Measurements from ENCODE around the gene SCAPER.

The SCAPER gene

GRCh38 chr15:76344893-76345582 lies 560.1 kb downstream of the SCAPER start:
- H3K27me3 ChIP-seq (ENCODE audit: insufficient read depth, poor library complexity, severe bottlenecking) = no peaks in the 10 kb centered on the region
- H3K9me3 ChIP-seq (ENCODE audit: severe bottlenecking) = no peaks in the 10 kb centered on the region
- ATAC-seq (ENCODE audit: low read depth) (no peak), DNase-seq (ENCODE audit: low spot score) (no peak)
- no peaks in the 10 kb centered on the region for H3K4me1 ChIP-seq (ENCODE audit: insufficient read depth, poor library complexity, severe bottlenecking)
- H3K36me3 ChIP-seq (ENCODE audit: low read depth) = peaks cover 4% of the 10 kb centered on the region; the same call in 1 of the 2 replicates
- no peak for TF ChIP-seq CTCF (IDR thresholded peaks at IDR 0.05; ENCODE audit: poor library complexity, severe bottlenecking)
- H3K27ac ChIP-seq (ENCODE audit: poor library complexity, severe bottlenecking) = no peak overlapping the region
- no peak overlapping the region for H3K4me3 ChIP-seq (ENCODE audit: severe bottlenecking)

- TF ChIP-seq CTCF (IDR thresholded peaks at IDR 0.05; ENCODE audit: poor library complexity, severe bottlenecking) = no peak
- H3K36me3 ChIP-seq (ENCODE audit: low read depth) = peaks cover 4% of the 10 kb centered on the region; the same call in 1 of the 2 replicates
- no peaks in the 10 kb centered on the region for H3K4me1 ChIP-seq (ENCODE audit: insufficient read depth, poor library complexity, severe bottlenecking)
- H3K27me3 ChIP-seq (ENCODE audit: insufficient read depth, poor library complexity, severe bottlenecking) = no peaks in the 10 kb centered on the region
- no peak overlapping the region for H3K27ac ChIP-seq (ENCODE audit: poor library complexity, severe bottlenecking)
- DNase-seq (ENCODE audit: low spot score) (no peak), ATAC-seq (ENCODE audit: low read depth) (no peak)
- no peaks in the 10 kb centered on the region for H3K9me3 ChIP-seq (ENCODE audit: severe bottlenecking)
- no peak overlapping the region for H3K4me3 ChIP-seq (ENCODE audit: severe bottlenecking)
Measured at GRCh38 chr15:76343313-76343996, 561.7 kb downstream of the SCAPER start.

- Histone ChIP-seq H3K27me3 (ENCODE audit: insufficient read depth, poor library complexity, severe bottlenecking) (no peaks in the 10 kb centered on the region), H3K27ac (ENCODE audit: poor library complexity, severe bottlenecking) (no peak overlapping the region), H3K4me1 (ENCODE audit: insufficient read depth, poor library complexity, severe bottlenecking) (no peaks in the 10 kb centered on the region), H3K4me3 (ENCODE audit: severe bottlenecking) (no peak overlapping the region), H3K9me3 (ENCODE audit: severe bottlenecking) (no peaks in the 10 kb centered on the region), H3K36me3 (ENCODE audit: low read depth) (peaks cover 4% of the 10 kb centered on the region; the same call in 1 of the 2 replicates)
- no peak for ATAC-seq (ENCODE audit: low read depth)
- no peak for DNase-seq (ENCODE audit: low spot score)
- TF ChIP-seq CTCF (IDR thresholded peaks at IDR 0.05; ENCODE audit: poor library complexity, severe bottlenecking) = no peak
Measured at GRCh38 chr15:76342382-76343201, 562.5 kb downstream of the SCAPER start.

- H3K4me1 ChIP-seq (ENCODE audit: insufficient read depth, poor library complexity, severe bottlenecking) = no peaks in the 10 kb centered on the region
- H3K4me3 ChIP-seq (ENCODE audit: severe bottlenecking) = no peak overlapping the region
- H3K9me3 ChIP-seq (ENCODE audit: severe bottlenecking) = no peaks in the 10 kb centered on the region
- DNase-seq (ENCODE audit: low spot score) = no peak
- no peak for ATAC-seq (ENCODE audit: low read depth)
- TF ChIP-seq CTCF (IDR thresholded peaks at IDR 0.05; ENCODE audit: poor library complexity, severe bottlenecking) = no peak
- H3K27ac ChIP-seq (ENCODE audit: poor library complexity, severe bottlenecking) = no peak overlapping the region
- no peaks in the 10 kb centered on the region for H3K27me3 ChIP-seq (ENCODE audit: insufficient read depth, poor library complexity, severe bottlenecking)
- peaks cover 4% of the 10 kb centered on the region; the same call in 1 of the 2 replicates for H3K36me3 ChIP-seq (ENCODE audit: low read depth)
Measured at GRCh38 chr15:76342058-76342381, 563.1 kb downstream of the SCAPER start.
